GM18499 (cell line): ENCODE measurements around the gene EDN2.

Experiments used
- ATAC-seq: cut with Tn5 transposase; IDR thresholded peaks from one replicate; pipeline ENCODE4 v1.9.1; 2021; ENCODE audit warnings: moderate number of reproducible peaks; ENCODE audit not compliant: insufficient read depth, unreplicated experiment

The EDN2 gene

DNA sequence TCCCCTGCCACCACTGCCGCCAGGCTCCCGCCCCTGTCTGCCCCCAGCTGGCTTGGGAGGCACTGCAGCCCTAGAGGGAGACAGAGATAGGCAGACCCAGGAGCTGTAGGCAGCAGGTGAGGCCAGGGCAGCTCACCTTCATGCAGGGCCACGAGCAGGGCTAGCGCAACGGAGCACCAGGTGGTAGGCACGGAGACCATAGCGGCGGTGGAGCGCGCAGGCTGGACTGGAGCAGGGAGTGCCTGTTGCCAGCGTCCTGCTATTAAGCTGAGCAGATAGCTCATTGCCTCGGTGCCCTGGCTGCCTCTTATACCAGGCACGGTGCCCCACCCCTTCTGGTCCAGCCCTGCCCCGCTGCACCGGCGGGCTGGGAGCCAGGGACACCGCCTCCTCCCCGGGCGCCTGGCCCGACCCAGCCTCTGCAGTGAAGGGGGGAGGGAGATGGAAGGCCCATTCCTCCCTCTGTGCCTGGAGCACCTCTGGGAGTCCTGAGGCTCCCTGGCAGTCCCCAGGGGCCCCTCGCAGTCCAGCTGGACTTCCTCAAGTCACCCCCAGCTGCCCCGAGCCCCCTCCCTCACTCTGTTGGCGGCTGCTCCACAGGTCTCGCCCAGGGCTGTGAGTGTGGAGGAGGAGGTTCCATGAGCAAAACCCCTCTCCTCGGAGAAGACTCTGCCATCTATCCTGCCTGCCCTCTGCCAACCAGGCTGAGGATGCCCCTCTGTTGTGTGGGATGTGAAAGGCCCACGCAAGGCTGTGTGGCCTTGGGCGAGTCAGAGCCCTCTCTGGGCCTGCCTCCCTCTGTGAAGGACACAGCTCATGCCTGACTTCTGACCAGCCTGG lies at the start of gene EDN2:
Gene EDN2, minus strand, starts transcription at position 282 of the 840 bp plus-strand sequence. Its CDS starts 82 bp downstream, at position 200.
- ATAC-seq: no peak

DNA sequence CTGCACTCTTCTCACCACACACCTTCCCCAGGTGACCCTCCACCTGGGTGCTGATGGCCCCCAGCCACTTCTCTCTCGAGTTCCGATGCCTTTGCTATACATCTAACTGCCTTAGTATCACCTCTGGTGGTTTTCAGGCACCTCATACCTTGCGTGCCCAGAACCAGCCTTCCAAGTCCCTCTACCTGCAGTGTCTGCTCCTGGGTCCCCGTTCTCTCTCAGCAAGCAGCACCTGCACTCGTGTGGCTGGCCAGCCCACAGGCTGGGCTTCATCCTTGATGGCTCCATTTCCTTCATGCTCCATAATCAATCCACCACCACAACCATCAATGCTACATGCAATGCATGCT lies 49.2 kb upstream of the EDN2 start:
- ATAC-seq: no peak

DNA sequence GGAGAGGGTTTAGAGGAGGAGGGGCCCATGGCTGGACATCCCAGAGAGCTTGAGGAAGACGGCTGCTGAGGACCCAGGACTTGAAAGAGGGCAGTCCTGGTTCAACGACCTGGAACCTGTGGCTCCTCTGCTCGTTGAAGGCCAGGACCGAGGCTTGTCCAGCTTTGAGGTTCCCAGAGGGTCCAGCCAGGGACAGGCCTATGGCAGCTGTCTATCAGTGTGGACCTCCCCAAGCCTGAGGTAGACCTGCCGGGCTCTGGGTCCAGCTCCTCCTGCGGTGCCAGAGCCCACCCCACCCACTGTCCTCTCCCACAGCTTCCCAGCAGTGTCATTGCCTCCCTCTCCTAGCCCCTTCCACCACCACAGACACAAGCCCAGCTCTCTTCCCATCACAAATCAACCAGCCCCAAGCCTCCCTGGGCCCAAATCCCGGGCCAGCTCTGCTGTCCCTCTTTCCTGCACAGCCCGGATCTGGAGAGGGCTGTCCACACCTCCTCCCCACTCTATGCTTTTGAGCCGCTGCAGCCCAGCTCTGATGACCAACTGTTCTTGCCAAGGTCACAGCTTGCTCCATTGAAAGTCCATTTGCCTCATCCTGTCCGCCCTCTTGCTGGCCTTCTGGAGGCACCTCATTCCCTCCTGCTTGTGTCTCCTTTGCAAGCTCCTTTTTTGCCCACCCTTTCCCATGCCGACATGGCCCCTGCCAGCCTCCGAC lies 48.7 kb upstream of the EDN2 start:
- no peak for ATAC-seq

DNA sequence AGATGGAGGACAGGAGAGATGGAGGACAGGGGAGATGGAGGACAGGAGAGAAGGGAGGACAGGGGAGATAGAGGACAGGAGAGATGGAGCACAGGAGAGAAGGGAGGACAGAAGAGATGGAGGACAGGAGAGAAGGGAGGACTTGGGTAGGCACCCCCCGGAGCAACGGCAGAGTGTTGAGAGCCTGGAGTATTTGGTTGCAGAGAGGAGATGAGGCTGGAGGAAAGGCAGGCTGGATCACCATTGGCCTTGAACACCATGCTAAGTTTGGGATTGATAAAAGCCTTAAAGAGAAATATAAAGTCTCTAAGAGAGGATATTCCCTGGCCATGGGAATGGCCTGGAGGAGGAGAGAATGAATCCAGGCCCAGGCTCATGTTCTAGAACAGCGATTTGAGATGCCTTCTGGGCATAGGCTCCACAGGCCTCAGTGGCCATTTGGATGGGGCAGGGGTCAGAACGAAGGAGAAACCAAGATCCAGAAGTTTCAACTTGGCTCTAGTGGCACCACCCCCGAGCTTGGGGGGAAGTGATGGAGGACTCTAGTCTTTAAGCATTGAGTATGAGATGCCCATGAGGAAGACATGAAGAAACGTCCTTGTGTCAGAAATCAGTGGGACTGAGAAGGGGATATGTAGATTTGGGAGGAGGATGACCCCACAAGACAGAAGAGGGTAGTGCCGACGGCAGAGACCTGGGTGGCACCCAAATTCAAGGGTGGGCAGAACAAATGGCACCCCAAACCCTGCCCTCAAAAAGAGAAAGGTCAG lies 47.9 kb upstream of the EDN2 start:
- ATAC-seq: no peak

DNA sequence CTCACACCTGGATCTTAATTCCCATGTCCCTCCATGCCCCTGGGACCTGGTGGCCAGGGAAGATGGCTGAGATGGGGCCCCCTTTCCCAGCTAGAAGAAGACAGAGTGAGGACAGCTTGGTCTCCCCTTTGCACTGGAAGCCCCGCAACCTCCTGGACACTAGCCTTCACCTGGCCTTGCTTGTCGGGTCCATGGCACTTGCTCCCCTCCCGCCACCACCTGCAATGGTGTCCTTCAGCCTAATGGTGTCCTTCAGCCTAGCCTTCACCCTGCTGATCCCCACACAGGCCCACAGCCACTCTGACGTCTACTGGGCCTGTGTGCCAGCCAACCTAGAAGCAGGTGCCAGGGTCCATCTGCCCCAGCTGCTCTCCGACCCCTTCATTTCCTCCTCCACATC lies 45.9 kb upstream of the EDN2 start:
- no peak for ATAC-seq

DNA sequence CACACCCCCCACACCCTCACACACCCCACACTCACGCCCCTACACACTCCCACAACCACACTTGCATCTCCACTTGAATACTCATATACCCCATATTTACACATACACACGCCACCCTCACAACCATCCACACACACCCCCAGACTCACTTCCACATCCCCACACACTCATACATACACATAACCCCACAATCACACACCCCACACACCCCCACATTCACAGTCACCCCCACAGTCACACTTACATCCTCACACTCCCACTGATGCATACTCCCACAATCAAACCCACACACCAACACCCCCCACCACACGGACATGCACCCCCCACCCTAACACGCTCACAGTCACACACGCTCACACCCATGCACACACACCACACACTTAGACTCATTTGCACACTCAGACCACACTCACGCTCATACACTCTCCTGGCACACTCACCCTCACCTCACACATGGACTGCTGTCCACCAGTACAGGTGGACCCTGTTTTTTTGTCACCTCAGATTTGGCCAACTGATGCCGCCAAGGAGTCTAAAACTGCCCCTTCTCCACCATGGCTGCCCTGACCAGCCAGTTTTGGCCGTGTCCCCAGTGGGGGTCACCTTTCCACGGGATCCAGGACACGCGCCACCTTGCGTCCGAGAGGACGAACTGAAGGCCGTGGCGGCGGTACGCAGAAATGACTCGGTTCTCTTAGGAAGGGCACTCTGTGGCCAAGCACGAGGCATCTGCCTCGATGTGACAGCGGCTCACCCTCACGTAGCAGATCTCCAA lies 45.3 kb upstream of the EDN2 start:
- no peak for ATAC-seq

DNA sequence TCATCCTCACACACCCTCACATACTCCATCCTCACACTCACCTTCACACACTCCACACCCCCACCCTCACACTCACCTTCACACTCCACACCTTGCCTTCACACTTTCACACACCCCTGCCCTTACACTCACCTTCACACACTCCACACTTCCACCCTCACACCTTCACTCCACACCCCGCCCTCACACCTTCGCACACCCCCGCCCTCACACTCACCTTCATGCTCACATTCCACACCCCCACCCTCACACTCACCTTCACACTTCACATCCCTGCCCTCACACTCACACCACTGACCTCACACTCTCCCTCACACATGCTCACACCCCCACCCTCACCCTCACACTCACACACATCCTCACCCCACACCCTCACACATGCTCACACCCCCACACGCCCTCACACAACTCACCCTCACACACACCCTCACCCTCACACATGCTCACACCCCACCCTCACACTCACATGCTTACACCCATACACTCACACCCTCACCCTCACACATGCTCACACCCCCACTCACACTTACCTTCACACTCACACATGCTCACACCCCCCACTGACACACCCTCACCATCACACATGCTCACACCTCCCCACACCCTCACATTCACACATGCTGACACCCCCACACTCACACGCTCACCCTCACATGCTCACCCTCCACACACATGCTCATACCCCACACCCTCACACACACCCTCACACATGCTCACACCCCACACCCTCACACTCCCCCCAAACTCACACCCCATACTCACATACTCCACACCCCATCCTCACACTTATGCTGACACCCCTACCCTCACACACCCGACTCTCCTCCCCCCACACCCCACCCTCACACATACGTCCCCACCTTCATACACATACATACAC lies 44.5 kb upstream of the EDN2 start:
- no peak for ATAC-seq

DNA sequence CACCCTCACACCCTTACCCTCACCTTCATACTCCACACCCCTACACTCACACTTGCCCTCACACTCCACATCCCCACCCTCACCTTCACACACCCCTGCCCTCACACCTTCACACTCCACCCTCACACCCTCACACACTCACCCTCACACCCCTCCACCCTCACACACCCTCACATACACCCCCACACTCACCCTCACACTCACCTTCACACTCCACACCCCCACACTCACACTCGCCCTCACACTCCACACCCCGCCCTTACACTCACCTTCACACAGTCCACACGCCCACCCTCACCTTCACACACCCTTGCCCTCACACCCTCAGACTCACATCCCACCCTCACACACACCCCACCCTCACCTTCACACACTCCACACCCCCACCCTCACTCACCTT lies 43.6 kb upstream of the EDN2 start:
- ATAC-seq: no peak

DNA sequence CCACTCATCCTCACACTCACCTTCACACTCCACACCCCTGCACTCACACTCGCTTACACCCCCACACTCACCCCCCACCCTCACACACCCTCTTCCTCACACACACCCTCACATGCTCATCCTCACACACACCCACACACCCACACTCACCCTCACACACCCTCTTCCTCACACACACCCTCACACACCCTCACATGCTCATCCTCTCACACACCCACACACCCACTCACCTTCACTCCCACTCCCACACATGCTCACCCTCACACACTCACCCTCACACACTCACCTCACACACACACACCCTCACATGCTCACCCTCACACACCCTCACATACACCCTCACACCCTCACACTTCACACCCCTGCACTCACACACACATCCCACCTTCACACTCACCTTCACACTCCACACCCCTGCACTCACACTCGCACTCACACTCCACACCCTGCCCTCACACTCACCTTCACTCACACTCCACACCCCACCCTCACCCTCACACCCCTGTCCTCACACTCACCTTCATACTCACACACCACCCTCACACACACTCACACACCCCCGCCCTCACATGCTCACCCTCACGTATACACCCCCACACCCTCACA lies 42.6 kb upstream of the EDN2 start:
- no peak for ATAC-seq

DNA sequence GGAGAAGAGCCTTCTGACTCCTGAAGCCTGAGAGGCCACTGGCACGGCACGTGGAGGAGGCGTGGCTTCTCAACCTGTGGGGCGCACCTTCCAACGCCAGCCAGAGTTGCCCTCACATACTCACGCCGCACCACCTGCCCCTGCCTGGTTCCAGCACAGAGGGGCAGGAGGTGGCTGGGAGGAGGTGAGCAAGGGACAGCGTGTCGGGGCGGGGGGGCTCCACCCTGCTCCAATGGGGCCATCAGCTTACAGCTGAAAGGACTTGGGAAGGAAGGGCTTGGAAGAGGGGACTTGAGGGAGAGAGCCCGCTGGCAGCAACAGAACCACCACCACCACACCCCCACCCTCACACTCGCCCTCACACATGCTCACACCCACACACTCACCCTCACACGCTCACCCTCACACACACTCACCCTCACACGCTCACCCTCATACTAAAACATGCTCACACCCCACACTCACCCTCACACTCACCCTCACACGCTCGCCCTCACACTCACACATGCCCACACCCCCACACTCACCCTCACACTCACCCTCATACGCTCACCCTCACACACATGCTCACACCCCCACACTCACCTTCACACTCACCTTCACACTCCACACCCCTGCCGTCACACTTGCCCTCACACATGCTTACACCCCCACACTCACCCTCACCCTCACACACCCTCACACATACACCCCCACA lies 41.6 kb upstream of the EDN2 start:
- ATAC-seq: no peak

DNA sequence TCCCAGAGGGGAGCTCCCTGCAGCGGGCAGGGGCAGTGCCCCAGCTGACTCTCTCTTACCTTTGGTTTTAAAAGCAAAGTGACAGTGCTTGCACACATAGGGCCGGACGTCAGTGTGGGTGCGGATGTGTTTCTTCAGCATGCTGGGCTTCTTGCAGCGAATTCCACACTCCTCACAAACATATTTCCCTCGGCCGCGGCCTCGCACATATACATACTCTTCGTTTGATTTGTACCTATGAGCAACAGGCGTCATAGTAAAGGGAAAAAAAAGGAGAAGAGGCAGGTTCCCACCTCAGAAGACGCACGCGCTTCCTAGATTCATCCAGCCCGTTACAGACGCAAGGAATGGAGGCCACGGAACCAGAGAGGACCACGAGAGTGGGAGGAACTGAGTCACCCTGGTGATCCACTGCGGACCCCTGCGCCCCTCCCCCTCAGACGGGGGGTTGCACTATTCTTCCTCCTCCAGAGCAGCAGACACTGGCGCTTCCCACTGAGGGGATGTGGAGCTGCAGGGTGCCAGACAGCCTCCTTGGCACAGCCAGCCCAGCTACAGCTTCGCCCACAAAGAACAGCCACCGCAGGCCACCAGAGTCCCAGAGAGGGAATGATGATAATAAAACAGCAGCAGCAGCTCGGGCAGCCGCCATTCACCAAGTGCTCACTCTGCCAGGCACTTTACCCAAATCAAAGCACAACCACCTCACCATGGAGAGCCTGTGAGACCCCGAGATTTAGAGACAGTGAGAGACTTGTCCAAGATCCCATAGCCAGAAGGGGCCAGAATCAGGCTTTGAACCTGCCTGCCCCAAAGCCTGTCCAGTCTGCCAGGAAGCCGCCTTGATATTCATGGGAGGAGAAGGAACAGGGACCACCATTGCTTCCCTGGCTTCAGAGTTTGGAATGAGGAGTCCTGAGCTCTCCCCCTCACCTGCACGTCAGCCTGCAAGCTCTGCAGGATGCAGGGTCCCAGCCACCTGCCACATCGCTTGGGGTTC lies 40.5 kb upstream of the EDN2 start:
- no peak for ATAC-seq

DNA sequence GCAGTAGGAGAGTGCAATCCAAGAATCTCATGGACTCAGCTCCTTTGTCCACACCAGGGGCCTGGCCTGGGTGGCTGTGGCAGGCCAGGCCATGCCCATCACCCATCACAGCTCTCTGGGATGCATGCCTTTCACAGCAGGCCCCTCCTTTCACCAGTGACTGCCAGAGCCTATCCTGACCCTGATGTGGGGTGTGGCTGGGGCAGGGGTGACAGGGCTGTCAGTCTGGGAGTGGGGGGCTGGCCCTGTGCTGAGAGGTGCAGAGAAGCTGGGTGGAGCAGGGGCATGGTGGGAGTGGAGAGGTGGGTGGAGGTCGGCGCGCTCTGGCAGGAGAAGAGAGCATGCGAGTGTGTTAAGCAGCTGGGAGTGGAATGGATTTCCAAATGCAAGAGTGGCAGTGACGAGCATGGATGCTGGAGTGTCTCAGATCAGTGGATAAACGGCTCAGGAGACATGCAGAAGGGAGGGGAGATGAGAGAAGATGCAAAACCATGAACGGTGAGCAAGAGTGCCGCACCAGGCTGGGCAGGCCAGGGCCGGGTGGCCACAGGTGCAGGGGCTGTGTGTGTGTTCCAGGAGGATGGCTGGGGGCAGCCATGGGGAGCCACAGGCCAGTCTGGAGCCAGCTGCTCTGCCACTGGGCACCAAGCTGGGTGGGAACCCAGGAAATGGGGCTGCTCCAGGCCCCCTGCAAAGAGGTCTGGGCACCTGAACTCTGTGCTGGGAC lies 39.6 kb upstream of the EDN2 start:
- ATAC-seq: no peak

DNA sequence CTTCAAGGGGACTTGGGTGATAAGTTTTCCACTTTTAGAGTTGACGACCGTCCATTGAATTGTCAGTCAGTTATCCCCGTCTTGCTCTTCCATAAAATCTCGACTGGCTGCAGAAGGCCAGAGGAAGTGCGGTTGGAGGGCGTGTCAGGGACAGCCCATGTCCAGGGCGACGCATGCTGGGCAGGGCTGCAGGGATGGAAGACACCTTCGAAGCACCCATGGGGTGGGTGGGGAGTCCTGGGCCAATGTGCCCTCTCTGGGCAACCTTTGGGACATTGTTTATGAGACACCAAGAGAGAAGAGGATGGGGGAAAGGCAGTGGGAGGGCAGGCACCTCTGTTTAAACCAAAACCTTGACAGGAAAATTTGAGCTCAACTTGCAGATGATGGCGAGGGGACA lies 38.6 kb upstream of the EDN2 start:
- no peak for ATAC-seq

DNA sequence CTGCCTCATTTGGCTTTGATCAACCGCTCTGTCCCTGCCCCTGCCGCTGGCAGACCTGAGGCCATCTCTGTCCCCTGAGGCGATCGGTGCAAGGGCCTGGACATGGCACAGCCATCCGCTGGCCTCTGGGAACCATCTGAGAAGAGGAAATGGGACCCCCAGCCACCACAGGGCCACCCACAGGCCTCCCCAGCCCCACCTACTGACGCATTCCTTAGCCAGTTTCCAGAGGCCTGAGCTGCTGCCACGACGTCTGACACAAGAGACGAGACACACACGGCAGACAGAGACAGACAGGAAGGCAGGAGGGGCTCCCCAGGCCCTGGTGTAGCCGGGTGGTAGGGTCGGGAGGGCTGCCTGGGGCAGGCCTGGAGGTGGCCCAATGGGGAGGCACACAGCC lies 37.3 kb upstream of the EDN2 start:
- no peak for ATAC-seq

DNA sequence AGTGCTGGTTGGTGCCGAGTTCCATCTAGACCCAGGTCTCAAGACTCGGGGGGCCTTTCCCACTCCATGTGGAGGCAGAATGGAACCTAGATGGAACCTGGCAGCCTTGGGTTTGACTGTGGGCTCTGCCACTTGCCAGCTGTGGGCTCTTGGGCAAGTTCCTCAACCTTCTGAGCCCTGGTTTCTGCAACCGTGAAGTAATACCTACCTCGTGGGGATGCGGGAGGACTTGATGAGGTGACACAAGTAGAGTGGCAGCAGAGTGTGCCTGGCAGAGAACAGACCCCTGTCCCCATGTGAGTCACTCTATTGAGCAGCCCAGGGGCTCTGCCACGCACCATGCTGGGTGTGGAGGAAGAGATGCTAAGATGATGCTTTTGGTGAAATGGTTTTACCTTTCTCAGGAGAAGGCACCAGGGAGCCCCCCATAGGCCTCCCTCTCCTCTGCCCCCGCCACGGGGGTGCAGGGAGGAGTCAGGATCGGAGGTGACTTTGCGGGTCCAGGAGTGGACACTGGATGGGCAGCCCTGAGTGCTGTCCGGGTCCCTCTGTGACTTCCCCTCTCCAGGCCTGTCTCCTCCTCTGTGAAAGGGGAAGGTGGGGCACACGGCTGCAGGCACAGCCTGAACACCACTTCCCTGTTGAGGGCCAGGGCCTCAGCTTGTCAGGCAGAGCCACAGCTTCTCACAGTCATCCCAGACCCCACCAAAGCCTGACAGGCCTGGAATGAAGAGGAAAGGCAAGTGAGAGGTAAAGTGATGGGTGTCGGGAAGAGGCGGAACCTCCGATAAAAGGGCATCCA lies 36.7 kb upstream of the EDN2 start:
- no peak for ATAC-seq

DNA sequence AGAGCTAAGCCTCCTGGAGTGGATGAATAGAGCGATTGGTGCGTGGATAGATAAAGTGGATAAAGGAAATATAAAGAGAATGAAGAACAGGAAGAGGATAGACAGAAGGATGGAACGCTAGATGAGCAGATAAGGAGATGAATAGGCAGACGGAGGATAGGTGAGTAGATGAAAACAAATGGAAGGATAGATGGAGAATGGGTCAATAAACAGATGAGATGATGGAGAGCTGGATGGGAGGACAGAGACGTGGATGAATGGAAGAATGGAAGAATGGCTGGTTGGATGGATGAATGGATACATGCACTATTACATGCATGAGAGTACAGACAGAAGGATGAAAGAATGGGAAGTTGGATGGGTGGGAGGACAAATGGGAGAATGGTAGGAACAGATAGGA lies 35.2 kb upstream of the EDN2 start:
- no peak for ATAC-seq
